ENCODE measurements around the gene TRAK1. TPM values are rescaled to one million over a fixed set of nuclear protein-coding genes. Genes with fewer than 3 reads are reported as not detected.

Gene TRAK1
- total RNA-seq, 1 donor from 2014 or later: 36.1 TPM

DNA sequence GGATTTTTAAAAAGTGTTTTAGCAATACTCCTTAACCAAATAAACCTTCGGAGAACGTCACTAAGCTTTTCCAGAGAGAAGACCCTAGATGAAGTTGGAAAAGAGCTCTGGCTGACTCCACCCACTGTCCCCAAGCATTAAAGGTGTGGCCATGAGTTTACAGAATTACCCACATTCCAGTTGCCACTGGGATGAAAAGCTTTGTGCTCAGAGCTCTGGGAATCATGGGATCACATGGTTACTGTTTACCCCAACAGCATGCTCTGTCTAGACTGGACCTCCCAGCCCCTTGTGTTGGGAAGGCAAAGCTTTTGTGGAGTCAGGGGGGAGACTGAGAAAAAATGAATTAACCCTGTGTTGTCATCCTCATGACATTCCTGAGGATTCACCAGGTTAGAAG is 119.6 kb downstream of the TRAK1 start:
- DNase-seq (ENCODE audit: low read depth) (no peak), FAIRE-seq (no peak)
- H3K4me3 ChIP-seq (ENCODE audit: low read depth, low read length): no peak overlapping the region
- TF ChIP-seq, protein P1, sequence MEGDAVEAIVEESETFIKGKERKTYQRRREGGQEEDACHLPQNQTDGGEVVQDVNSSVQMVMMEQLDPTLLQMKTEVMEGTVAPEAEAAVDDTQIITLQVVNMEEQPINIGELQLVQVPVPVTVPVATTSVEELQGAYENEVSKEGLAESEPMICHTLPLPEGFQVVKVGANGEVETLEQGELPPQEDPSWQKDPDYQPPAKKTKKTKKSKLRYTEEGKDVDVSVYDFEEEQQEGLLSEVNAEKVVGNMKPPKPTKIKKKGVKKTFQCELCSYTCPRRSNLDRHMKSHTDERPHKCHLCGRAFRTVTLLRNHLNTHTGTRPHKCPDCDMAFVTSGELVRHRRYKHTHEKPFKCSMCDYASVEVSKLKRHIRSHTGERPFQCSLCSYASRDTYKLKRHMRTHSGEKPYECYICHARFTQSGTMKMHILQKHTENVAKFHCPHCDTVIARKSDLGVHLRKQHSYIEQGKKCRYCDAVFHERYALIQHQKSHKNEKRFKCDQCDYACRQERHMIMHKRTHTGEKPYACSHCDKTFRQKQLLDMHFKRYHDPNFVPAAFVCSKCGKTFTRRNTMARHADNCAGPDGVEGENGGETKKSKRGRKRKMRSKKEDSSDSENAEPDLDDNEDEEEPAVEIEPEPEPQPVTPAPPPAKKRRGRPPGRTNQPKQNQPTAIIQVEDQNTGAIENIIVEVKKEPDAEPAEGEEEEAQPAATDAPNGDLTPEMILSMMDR (IDR thresholded peaks at IDR 0.05; ENCODE audit: insufficient read depth, low read length, severe bottlenecking): no peak
- H3K27me3 ChIP-seq (ENCODE audit: control insufficient read depth, insufficient read depth, low read length): no peaks in the 10 kb centered on the region
- peaks cover 13% of the 10 kb centered on the region for H3K36me3 ChIP-seq (ENCODE audit: control insufficient read depth, insufficient read depth, low read length)

DNA sequence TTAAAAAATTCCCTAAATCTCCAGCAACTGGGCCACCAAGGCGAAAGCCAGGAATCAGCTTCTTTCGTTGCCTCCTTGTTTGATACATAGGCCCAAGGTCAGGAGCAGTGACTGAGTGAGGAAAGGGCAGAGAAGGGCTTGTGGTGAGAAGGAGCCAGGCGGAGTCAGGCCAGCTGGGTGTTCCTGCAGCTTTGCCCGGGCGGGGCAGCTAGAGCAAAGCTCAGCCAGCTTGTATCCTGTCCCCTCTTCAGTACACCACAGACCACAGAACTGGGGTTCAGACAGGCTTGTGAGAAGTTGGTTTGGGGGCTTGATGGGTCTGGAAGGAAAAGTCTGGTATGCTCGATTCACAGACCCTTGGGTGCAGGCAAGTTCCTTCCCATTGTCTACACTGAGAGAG is 122.3 kb downstream of the TRAK1 start:
- DNase-seq (ENCODE audit: low read depth) (no peak), FAIRE-seq (no peak)
- Histone ChIP-seq H3K36me3 (ENCODE audit: control insufficient read depth, insufficient read depth, low read length) (peaks cover 13% of the 10 kb centered on the region), H3K27me3 (ENCODE audit: control insufficient read depth, insufficient read depth, low read length) (no peaks in the 10 kb centered on the region), H3K4me3 (ENCODE audit: low read depth, low read length) (no peak overlapping the region)
- TF ChIP-seq, protein P1 (IDR thresholded peaks at IDR 0.05; ENCODE audit: insufficient read depth, low read length, severe bottlenecking): no peak

DNA sequence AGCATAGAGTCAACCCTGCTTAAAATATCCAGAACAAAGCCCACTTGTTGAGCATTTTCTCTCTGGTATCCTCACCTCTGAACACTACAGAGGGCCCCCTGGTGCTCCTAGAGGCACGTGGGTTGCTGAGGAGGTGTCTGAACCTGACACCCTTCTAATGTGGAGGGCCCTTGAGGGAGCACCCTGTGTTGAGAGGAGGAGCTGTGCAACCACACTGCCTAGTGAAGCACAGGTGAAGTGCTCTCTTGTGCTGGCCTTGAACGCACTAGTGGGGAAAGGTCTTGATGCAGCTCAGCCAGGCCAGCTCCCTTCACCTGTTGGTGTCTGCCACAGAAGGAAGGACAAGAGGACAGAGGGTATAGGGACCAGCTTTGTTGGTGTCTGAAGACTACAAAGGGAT is 122.9 kb downstream of the TRAK1 start:
- no peak for DNase-seq (ENCODE audit: low read depth)
- Histone ChIP-seq H3K36me3 (ENCODE audit: control insufficient read depth, insufficient read depth, low read length) (peaks cover 9% of the 10 kb centered on the region), H3K27me3 (ENCODE audit: control insufficient read depth, insufficient read depth, low read length) (no peaks in the 10 kb centered on the region), H3K4me3 (ENCODE audit: low read depth, low read length) (no peak overlapping the region)
- TF ChIP-seq, protein P1 (IDR thresholded peaks at IDR 0.05; ENCODE audit: insufficient read depth, low read length, severe bottlenecking): no peak
- FAIRE-seq: no peak

DNA sequence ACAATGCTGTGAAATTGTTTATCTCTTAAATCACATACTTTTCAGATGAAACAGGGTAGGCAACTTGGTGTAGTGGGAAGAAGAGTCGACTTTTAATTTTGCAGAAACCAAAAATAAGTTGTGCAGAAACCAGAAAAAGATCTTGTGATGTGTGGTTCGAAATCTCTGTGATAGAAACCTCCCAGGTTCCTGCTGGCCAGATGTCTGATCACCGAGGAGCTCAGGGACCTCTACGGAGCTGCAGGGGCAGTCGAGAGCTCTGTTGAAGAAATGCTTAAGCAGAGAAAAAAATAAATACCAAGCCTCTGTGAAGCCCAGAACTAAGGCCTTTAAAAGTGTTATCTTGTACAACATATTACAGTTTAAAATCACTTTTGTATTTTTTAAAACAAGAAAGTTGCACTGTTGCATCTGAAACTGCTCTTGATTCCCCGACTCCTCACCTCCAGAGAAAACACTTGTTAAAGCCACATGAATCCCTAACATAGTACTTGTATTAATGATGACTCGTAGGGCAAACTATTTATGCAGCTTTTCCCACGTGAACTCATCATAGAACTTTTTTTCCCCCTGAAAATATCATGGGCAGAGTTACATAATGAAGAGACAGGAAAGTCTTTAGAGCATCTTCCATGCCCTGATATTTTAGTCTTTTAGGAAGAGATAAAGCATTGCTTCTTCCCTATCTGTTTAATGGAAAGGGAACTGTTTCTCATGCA is 123.6 kb downstream of the TRAK1 start:
- peaks cover 6% of the 10 kb centered on the region for H3K36me3 ChIP-seq (ENCODE audit: control insufficient read depth, insufficient read depth, low read length)
- no peaks in the 10 kb centered on the region for H3K27me3 ChIP-seq (ENCODE audit: control insufficient read depth, insufficient read depth, low read length)
- no peak overlapping the region for H3K4me3 ChIP-seq (ENCODE audit: low read depth, low read length)
- FAIRE-seq: no peak
- peak; percentile 16 for DNase-seq (ENCODE audit: low read depth)
- TF ChIP-seq, protein P1 (IDR thresholded peaks at IDR 0.05; ENCODE audit: insufficient read depth, low read length, severe bottlenecking): no peak

DNA sequence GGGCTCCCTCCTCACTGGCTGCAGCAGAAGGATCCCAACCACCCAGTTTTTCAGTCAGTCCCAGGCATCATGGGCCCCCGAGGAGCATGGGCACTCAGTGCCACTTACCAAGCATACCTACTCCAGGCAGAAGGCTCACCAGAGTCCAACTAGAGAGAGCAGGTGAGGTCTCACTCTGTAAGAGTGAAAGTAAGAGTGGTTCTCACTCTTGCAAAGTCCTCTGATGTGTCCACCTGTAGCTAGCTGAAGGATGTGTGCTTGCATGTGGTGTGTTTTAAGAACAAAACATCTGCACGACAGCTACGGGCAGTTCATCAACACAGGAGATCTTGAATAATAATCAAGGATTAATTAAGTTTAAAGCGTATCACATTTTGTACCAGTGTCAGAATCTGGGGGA is 125.1 kb downstream of the TRAK1 start:
- H3K27me3 ChIP-seq (ENCODE audit: control insufficient read depth, insufficient read depth, low read length): no peaks in the 10 kb centered on the region
- no peak overlapping the region for H3K4me3 ChIP-seq (ENCODE audit: low read depth, low read length)
- TF ChIP-seq, protein P1 (IDR thresholded peaks at IDR 0.05; ENCODE audit: insufficient read depth, low read length, severe bottlenecking): no peak
- FAIRE-seq (no peak), DNase-seq (ENCODE audit: low read depth) (no peak)
- H3K36me3 ChIP-seq (ENCODE audit: control insufficient read depth, insufficient read depth, low read length): peaks cover 6% of the 10 kb centered on the region

DNA sequence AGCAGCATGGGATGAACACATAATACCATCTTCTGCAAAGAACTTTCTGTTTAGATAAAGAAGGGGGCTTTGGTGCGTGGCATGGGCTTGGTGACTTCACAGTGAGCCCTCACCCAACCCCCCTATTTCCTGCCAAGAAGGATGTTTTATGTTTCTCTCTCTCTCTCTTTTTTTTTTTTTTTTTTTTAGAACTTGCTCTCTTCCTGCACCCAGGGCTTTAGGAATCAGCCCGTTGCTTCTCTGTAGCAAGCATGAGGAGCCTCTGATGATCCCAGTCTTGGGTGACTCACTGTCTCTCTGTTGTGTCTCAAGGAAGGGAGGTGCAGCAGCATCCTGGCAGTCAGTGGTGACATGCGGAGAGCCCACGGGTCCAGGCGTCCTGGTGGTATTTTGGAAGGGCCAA is 125.8 kb downstream of the TRAK1 start:
- peaks cover 7% of the 10 kb centered on the region for H3K36me3 ChIP-seq (ENCODE audit: control insufficient read depth, insufficient read depth, low read length)
- no peak for FAIRE-seq

More for the DNA sequence above, 125.8 kb downstream of the TRAK1 start:
- Histone ChIP-seq H3K4me3 (ENCODE audit: low read depth, low read length) (no peak overlapping the region), H3K27me3 (ENCODE audit: control insufficient read depth, insufficient read depth, low read length) (no peaks in the 10 kb centered on the region)
- DNase-seq (ENCODE audit: low read depth): peak; percentile 13
- TF ChIP-seq, protein P1 (IDR thresholded peaks at IDR 0.05; ENCODE audit: insufficient read depth, low read length, severe bottlenecking): no peak

Data from bronchial epithelial cell (primary cell).